Keratinocyte (primary cell): ENCODE data around the gene METTL25B. TPM values are rescaled to one million over a fixed set of nuclear protein-coding genes. Genes with fewer than 3 reads are reported as not detected.

Experiments
- DNase-seq: peaks from one replicate; pipeline ENCODE4 v3.0.0-alpha.2; 2011; ENCODE audit warnings: low read depth, missing footprints, low spot score
- FAIRE-seq: peaks from 2 replicates; lab custom pipeline; 2011; peaks lifted over from hg19 to GRCh38; lab: Jason Lieb, UNC
- H2AFZ ChIP-seq: 2 replicates; pipeline ENCODE4 v1.6.0; 2012; ENCODE audit warnings: low read length, control low read depth, inconsistent platforms; ENCODE audit not compliant: control insufficient read depth
- H3K27ac ChIP-seq: 2 replicates; pipeline ENCODE4 v1.5.1; 2011; ENCODE audit warnings: low read length; ENCODE audit not compliant: control insufficient read depth, insufficient read depth
- H3K27me3 ChIP-seq: 3 replicates; pipeline ENCODE4 v1.6.0; 2011; ENCODE audit warnings: low read length; ENCODE audit not compliant: control insufficient read depth, insufficient read depth; ENCODE audit errors: extremely low read depth
- H3K36me3 ChIP-seq, 2 experiments: 2 replicates in 1 of 2; 3 replicates in 1 of 2; pipeline ENCODE4 v1.5.1; 2011; ENCODE audit warnings: low read length in 2 of 2, mild to moderate bottlenecking in 1 of 2; ENCODE audit not compliant: control insufficient read depth in 2 of 2, insufficient read depth in 2 of 2; ENCODE audit errors: extremely low read depth in 1 of 2
- H3K4me1 ChIP-seq: 3 replicates; pipeline ENCODE4 v1.5.1; 2011; ENCODE audit warnings: low read length; ENCODE audit not compliant: control insufficient read depth, insufficient read depth; ENCODE audit errors: extremely low read depth
- H3K4me2 ChIP-seq: 3 replicates; pipeline ENCODE4 v1.6.0; 2011; ENCODE audit warnings: low read depth, low read length; ENCODE audit not compliant: control insufficient read depth, insufficient read depth; ENCODE audit errors: extremely low read depth
- H3K4me3 ChIP-seq, 3 experiments: fragments of 200-600 bp in 1 of 3; sonication (generic) in 1 of 3; 2 replicates in 2 of 3; 3 replicates in 1 of 3; pipeline ENCODE4 v1.5.1; 2011 to 2016; ENCODE audit warnings: low read length in 3 of 3, mild to moderate bottlenecking in 3 of 3, control low read depth in 2 of 3, inconsistent platforms in 1 of 3, low read depth in 1 of 3, mixed read lengths in 1 of 3, mixed run types in 1 of 3, moderate library complexity in 1 of 3; ENCODE audit not compliant: control insufficient read depth in 2 of 3, insufficient read depth in 2 of 3; ENCODE audit errors: extremely low read depth in 1 of 3
- H3K79me2 ChIP-seq: 2 replicates; pipeline ENCODE4 v1.6.0; 2012; ENCODE audit warnings: low read length; ENCODE audit not compliant: control insufficient read depth, insufficient read depth
- H3K9ac ChIP-seq: 3 replicates; pipeline ENCODE4 v1.6.0; 2011; ENCODE audit warnings: low read length; ENCODE audit not compliant: control insufficient read depth, insufficient read depth; ENCODE audit errors: extremely low read depth
- H3K9me1 ChIP-seq: 3 replicates; pipeline ENCODE4 v1.6.0; 2011; ENCODE audit warnings: low read length; ENCODE audit not compliant: control insufficient read depth, insufficient read depth; ENCODE audit errors: extremely low read depth
- H3K9me3 ChIP-seq: 2 replicates; pipeline ENCODE4 v1.5.1; 2012; ENCODE audit warnings: low read depth, low read length; ENCODE audit not compliant: control insufficient read depth
- H4K20me1 ChIP-seq: 3 replicates; pipeline ENCODE4 v1.6.0; 2011; ENCODE audit warnings: low read length; ENCODE audit not compliant: control insufficient read depth, insufficient read depth; ENCODE audit errors: extremely low read depth
- EZH2 ChIP-seq: IDR thresholded peaks from one replicate; pipeline ENCODE4 v1.6.1; 2012; ENCODE audit warnings: inconsistent platforms, mild to moderate bottlenecking, low read length, moderate library complexity
- dilution Hi-C: fragments of 300-500 bp; cut with MboI; formaldehyde crosslinking; loops from one replicate; pipeline ENCODE4 v1.7.0; 2020; ENCODE audit warnings: low sequenced_read_pairs; ENCODE audit not compliant: extremely low pct_ligation_motif_present
- polyA plus RNA-seq, 5 experiments: library from polyadenylated mRNA; depleted of rRNA in 3 of 5; stranded (reverse) in 3 of 5; stranded (forward) in 1 of 5; unstranded in 1 of 5; fragments of >200 nt; gene quantifications; 1 replicate in 1 of 5; 2 replicates in 3 of 5; 3 replicates in 1 of 5; pipeline versions ENCODE4 v1.2.1 to v1.2.3, GENCODE V29; 2011 to 2012; ENCODE audit warnings: missing spikeins in 2 of 5, low read depth in 1 of 5, low replicate concordance in 1 of 5
- TF ChIP-seq, protein P1 (sequence below), 3 experiments: IDR thresholded peaks in 1 of 3; conservative IDR thresholded peaks in 1 of 3; optimal IDR thresholded peaks in 1 of 3; 2 replicates in 2 of 3; 3 replicates in 1 of 3; pipeline versions ENCODE3 to v1.5.1; 2011; ENCODE audit warnings: low read length in 3 of 3, mild to moderate bottlenecking in 3 of 3, moderate library complexity in 2 of 3, control low read depth in 1 of 3, inconsistent platforms in 1 of 3; ENCODE audit not compliant: insufficient read depth in 2 of 3; ENCODE audit errors: extremely low read depth in 1 of 3

METTL25B gene
- polyA plus RNA-seq, 1 donor (not counting 4 experiments of a cell fraction or from before 2014, with no cell fraction given) = 6.0 TPM

DNA sequence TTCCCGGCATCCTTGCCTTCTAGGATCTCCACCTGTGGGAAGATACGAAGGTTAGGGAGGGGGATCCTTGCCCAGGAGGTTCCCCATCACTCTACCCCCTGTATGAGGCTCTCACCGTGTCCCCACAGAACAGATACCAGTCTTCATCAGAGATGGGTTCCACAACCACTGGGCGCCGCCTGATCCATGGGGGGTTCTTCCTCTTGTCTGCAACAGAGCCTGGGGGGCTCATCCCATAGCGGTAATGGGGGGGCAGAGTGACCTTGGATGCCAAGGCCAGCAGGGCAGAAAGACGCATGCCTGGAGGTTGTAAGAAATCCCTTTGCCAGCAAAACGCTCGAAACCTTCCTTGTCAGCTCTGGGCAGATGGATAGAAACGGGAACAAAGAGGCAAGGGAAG lies 10.1 kb downstream of the METTL25B start:
- H3K79me2 ChIP-seq = peaks cover 22% of the 10 kb centered on the region
- TF ChIP-seq EZH2 = no peak
- TF ChIP-seq, protein P1, sequence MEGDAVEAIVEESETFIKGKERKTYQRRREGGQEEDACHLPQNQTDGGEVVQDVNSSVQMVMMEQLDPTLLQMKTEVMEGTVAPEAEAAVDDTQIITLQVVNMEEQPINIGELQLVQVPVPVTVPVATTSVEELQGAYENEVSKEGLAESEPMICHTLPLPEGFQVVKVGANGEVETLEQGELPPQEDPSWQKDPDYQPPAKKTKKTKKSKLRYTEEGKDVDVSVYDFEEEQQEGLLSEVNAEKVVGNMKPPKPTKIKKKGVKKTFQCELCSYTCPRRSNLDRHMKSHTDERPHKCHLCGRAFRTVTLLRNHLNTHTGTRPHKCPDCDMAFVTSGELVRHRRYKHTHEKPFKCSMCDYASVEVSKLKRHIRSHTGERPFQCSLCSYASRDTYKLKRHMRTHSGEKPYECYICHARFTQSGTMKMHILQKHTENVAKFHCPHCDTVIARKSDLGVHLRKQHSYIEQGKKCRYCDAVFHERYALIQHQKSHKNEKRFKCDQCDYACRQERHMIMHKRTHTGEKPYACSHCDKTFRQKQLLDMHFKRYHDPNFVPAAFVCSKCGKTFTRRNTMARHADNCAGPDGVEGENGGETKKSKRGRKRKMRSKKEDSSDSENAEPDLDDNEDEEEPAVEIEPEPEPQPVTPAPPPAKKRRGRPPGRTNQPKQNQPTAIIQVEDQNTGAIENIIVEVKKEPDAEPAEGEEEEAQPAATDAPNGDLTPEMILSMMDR (optimal IDR thresholded peaks at IDR 0.05 in 1 of 3, IDR thresholded peaks at IDR 0.05 in 1 of 3, conservative IDR thresholded peaks at IDR 0.05 in 1 of 3; ENCODE audit: extremely low read depth in 1 of 3, insufficient read depth in 2 of 3, low read length in 3 of 3) = no peak
- H3K4me2 ChIP-seq = no peak overlapping the region
- dilution Hi-C loops = no loop called here
- H3K27me3 ChIP-seq = no peaks in the 10 kb centered on the region
- FAIRE-seq (no peak), DNase-seq (no peak)
- H2AFZ ChIP-seq = no peak overlapping the region
- no peak overlapping the region for H3K9ac ChIP-seq
- no peaks in the 10 kb centered on the region for H3K9me3 ChIP-seq
- no peaks in the 10 kb centered on the region for H4K20me1 ChIP-seq
- peaks cover 21 to 35% of the 10 kb centered on the region in 2 experiments for H3K36me3 ChIP-seq
- peaks cover 8% of the 10 kb centered on the region for H3K4me1 ChIP-seq
- no peak overlapping the region for H3K4me3 ChIP-seq
- H3K9me1 ChIP-seq = no peaks in the 10 kb centered on the region
- no peak overlapping the region for H3K27ac ChIP-seq

DNA sequence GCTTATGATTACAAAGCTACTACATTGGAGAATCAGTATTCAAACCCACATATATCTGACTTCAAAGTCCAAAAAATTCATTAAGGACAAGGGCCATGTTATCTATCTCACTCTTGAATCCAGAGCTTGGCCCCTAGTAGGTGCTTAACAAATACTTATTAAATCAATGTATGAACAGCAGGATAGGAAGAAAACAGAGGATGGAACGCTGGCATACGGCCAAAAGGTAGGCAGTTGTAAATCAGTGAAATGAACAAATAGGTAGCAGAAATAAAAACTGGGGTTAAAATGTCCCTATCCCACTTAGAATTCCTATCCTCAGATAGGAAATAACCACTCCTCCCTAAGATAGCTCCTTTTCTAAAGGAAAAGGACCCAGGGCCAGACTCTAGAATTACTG lies 10.6 kb downstream of the METTL25B start:
- no peak overlapping the region for H3K27ac ChIP-seq
- H3K9ac ChIP-seq = no peak overlapping the region
- H4K20me1 ChIP-seq = no peaks in the 10 kb centered on the region
- H3K4me3 ChIP-seq = no peak overlapping the region
- no peaks in the 10 kb centered on the region for H3K9me1 ChIP-seq
- TF ChIP-seq EZH2 = no peak
- TF ChIP-seq, protein P1 (optimal IDR thresholded peaks at IDR 0.05 in 1 of 3, IDR thresholded peaks at IDR 0.05 in 1 of 3, conservative IDR thresholded peaks at IDR 0.05 in 1 of 3; ENCODE audit: extremely low read depth in 1 of 3, insufficient read depth in 2 of 3, low read length in 3 of 3) = no peak
- FAIRE-seq (no peak), DNase-seq (no peak)
- no peak overlapping the region for H3K4me2 ChIP-seq
- H3K4me1 ChIP-seq = peaks cover 8% of the 10 kb centered on the region
- peaks cover 24% of the 10 kb centered on the region for H3K79me2 ChIP-seq
- dilution Hi-C loops = no loop called here
- no peaks in the 10 kb centered on the region for H3K27me3 ChIP-seq
- no peak overlapping the region for H2AFZ ChIP-seq
- H3K9me3 ChIP-seq = no peaks in the 10 kb centered on the region
- peaks cover 21 to 38% of the 10 kb centered on the region in 2 experiments for H3K36me3 ChIP-seq
